ENCODE data around the gene IMMP2L.

The IMMP2L gene

GRCh38 chr7:110779339-110779738 lies 783.0 kb downstream of the IMMP2L start:
- no peak for DNase-seq

- DNase-seq: no peak
Measured at GRCh38 chr7:110775046-110775445, 787.2 kb downstream of the IMMP2L start.

- DNase-seq: no peak
Measured at GRCh38 chr7:110774071-110774470, 788.2 kb downstream of the IMMP2L start.

GRCh38 chr7:110772615-110773014 lies 789.7 kb downstream of the IMMP2L start:
- DNase-seq: no peak

- no peak for DNase-seq
Measured at GRCh38 chr7:110771717-110772116, 790.6 kb downstream of the IMMP2L start.

- no peak for DNase-seq
Measured at GRCh38 chr7:110767550-110768110, 794.7 kb downstream of the IMMP2L start.

- DNase-seq: no peak
Measured at GRCh38 chr7:110766864-110767263, 795.4 kb downstream of the IMMP2L start.

GRCh38 chr7:110764852-110765251 lies 797.4 kb downstream of the IMMP2L start:
- no peak for DNase-seq

- DNase-seq: no peak
Measured at GRCh38 chr7:110762546-110763225, 799.6 kb downstream of the IMMP2L start.

- no peak for DNase-seq
Measured at GRCh38 chr7:110760341-110760740, 802.0 kb downstream of the IMMP2L start.

- no peak for DNase-seq
Measured at GRCh38 chr7:110759069-110759468, 803.2 kb downstream of the IMMP2L start.

- DNase-seq: no peak
Measured at GRCh38 chr7:110754649-110755048, 807.6 kb downstream of the IMMP2L start.

- DNase-seq: no peak
Measured at GRCh38 chr7:110750931-110751605, 811.2 kb downstream of the IMMP2L start.

GRCh38 chr7:110733221-110733620 lies 829.1 kb downstream of the IMMP2L start:
- DNase-seq: no peak

- no peak for DNase-seq
Measured at GRCh38 chr7:110724811-110725210, 837.5 kb downstream of the IMMP2L start.

GRCh38 chr7:110721395-110721794 lies 840.9 kb downstream of the IMMP2L start:
- DNase-seq: no peak

GRCh38 chr7:110720626-110721025 lies 841.7 kb downstream of the IMMP2L start:
- DNase-seq: no peak

GRCh38 chr7:110719741-110720140 lies 842.6 kb downstream of the IMMP2L start:
- DNase-seq: no peak

- no peak for DNase-seq
Measured at GRCh38 chr7:110718503-110719205, 843.6 kb downstream of the IMMP2L start.

- DNase-seq: no peak
Measured at GRCh38 chr7:110704225-110704624, 858.1 kb downstream of the IMMP2L start.

- no peak for DNase-seq
Measured at GRCh38 chr7:110698576-110698975, 863.7 kb downstream of the IMMP2L start.

GRCh38 chr7:110693344-110693743 lies 868.9 kb downstream of the IMMP2L start:
- DNase-seq: no peak

GRCh38 chr7:110688908-110689307 lies 873.4 kb downstream of the IMMP2L start:
- no peak for DNase-seq

- DNase-seq: no peak
Measured at GRCh38 chr7:110685899-110686298, 876.4 kb downstream of the IMMP2L start.

All from inflammatory macrophage (primary cell).